ENCODE results near the gene ESPNL. TPM values are rescaled to one million over a fixed set of nuclear protein-coding genes. Genes with fewer than 3 reads are reported as not detected.

Gene ESPNL
- total and polyA plus RNA-seq, 2 donors: 0.23 to 3.5 TPM

DNA sequence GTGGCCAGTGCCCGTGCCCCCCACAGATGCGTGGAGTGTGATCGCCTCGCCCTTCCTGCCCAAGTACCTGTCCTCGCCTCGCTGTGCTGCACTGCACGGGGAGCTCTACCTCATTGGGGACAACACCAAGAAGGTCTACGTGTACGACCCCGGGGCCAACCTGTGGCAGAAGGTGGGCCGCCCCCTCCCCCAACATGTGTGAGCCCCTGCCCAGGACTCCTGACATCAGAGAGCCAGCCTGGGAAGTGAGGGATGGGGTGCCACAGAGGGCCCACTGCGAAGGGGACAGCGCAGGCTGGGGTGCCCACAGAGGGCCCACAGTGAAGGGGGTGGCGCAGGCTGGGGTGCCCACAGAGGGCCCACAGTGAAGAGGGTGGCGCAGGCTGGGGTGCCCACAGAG lies 48.8 kb downstream of the ESPNL start:
- Histone ChIP-seq H3K4me1 (ENCODE audit: insufficient read depth) (no peaks in the 10 kb centered on the region), H3K4me3 (ENCODE audit: low read depth, low read length) (no peak overlapping the region), H3K36me3 (ENCODE audit: insufficient read depth) (no peaks in the 10 kb centered on the region), H3K27ac (ENCODE audit: low read depth) (no peak overlapping the region)
- 96% methylated on average over 15 of the region's 15 CpGs for WGBS
- no peak for DNase-seq (ENCODE audit: extremely low spot score)

GRCh38 chr2:238149841-238150572 lies 49.9 kb downstream of the ESPNL start:
- Histone ChIP-seq H3K36me3 (ENCODE audit: insufficient read depth) (no peaks in the 10 kb centered on the region), H3K4me3 (ENCODE audit: low read depth, low read length) (no peak overlapping the region), H3K4me1 (ENCODE audit: insufficient read depth) (no peaks in the 10 kb centered on the region), H3K27ac (ENCODE audit: low read depth) (no peak overlapping the region)
- WGBS: 86% methylated on average over 14 of the region's 14 CpGs
- DNase-seq (ENCODE audit: extremely low spot score): no peak

DNA sequence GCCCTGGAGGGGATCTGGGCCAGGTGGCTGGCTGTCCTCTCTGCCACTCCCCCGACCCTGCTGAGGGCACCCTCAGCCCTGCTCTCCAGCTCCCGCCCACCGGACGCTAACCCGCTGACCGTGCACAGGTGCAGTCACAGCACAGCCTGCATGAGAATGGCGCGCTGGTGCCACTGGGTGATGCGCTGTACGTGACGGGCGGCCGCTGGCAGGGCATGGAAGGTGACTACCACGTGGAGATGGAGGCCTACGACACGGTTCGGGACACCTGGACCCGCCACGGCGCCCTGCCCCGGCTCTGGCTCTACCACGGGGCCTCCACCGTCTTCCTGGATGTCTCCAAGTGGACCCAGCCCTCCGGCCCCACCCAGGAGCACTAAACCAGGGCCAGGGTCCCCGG lies 50.5 kb downstream of the ESPNL start:
- WGBS: 94% methylated on average over 25 of the region's 25 CpGs

DNA sequence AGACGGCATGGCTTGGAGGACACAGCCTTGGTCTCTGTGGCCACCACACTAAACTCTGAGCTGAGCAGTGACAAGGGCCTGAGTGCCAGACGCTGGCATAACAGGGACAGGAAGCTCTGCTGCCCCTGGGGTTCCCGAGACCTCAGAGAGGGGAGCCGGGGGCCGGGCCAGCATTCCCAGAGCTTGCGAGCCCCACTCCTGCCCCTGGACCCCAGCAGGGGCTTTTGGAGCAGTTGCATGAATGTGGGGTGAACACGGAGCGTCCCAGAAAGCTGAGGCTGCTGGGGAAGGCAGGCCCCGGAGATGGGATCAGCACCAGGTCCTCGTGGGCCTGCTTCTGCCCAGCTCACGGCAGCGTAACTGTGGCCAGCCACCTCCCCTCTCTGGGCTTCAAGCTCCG lies 51.1 kb downstream of the ESPNL start:
- Histone ChIP-seq H3K4me3 (ENCODE audit: low read depth, low read length) (no peak overlapping the region), H3K36me3 (ENCODE audit: insufficient read depth) (no peaks in the 10 kb centered on the region), H3K27ac (ENCODE audit: low read depth) (no peak overlapping the region), H3K4me1 (ENCODE audit: insufficient read depth) (no peaks in the 10 kb centered on the region)
- 91% methylated on average over 13 of the region's 13 CpGs for WGBS
- no peak for DNase-seq (ENCODE audit: extremely low spot score)

More for the DNA sequence above, 50.5 kb downstream of the ESPNL start:
- no peak overlapping the region for H3K4me3 ChIP-seq (ENCODE audit: low read depth, low read length)
- H3K4me1 ChIP-seq (ENCODE audit: insufficient read depth): no peaks in the 10 kb centered on the region
- H3K36me3 ChIP-seq (ENCODE audit: insufficient read depth): no peaks in the 10 kb centered on the region
- no peak overlapping the region for H3K27ac ChIP-seq (ENCODE audit: low read depth)
- DNase-seq (ENCODE audit: extremely low spot score): no peak

DNA sequence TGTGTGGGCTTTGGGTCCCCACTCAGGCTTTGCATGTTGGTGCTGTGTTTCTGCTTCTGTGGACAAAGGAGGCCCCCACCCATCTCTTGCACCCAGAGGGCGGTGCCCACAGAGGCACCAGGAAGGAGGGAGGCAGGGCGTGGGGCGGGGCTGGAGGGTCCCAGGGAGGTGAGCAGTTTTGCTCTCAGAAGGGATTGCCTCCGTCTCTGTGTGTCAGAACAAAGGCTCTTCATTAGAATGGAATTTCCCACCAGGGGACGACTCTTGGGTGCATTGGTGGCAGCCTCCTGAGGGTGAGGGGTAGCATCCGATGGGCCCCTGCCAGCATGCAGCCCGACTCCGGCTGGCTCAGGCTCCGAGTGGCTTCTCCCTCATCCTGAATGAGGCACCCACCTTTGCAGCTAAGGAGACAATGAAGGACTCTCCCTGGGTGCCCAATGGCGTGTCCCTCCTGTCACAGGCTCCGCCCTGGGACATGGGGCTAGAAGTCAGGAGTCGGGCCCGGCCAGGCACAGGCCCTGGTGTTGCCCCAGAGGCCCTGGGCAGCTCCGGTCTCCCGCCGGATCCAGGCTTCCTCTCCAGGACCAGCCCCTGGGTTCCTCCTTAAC lies 51.6 kb downstream of the ESPNL start:
- DNase-seq (ENCODE audit: extremely low spot score): no peak
- Histone ChIP-seq H3K4me3 (ENCODE audit: low read depth, low read length) (no peak overlapping the region), H3K4me1 (ENCODE audit: insufficient read depth) (no peaks in the 10 kb centered on the region), H3K27ac (ENCODE audit: low read depth) (no peak overlapping the region), H3K36me3 (ENCODE audit: insufficient read depth) (no peaks in the 10 kb centered on the region)
- 89% methylated on average over 16 of the region's 16 CpGs for WGBS

GRCh38 chr2:238152771-238153688 lies 52.9 kb downstream of the ESPNL start:
- Histone ChIP-seq H3K4me1 (ENCODE audit: insufficient read depth) (no peaks in the 10 kb centered on the region), H3K27ac (ENCODE audit: low read depth) (no peak overlapping the region), H3K4me3 (ENCODE audit: low read depth, low read length) (no peak overlapping the region), H3K36me3 (ENCODE audit: insufficient read depth) (no peaks in the 10 kb centered on the region)
- WGBS: 74% methylated on average over 22 of the region's 22 CpGs
- no peak for DNase-seq (ENCODE audit: extremely low spot score)

- no peaks in the 10 kb centered on the region for H3K4me1 ChIP-seq (ENCODE audit: insufficient read depth)
- no peak overlapping the region for H3K27ac ChIP-seq (ENCODE audit: low read depth)
- H3K36me3 ChIP-seq (ENCODE audit: insufficient read depth): no peaks in the 10 kb centered on the region
- WGBS: 94% methylated on average over 10 of the region's 10 CpGs
- no peak overlapping the region for H3K4me3 ChIP-seq (ENCODE audit: low read depth, low read length)
- no peak for DNase-seq (ENCODE audit: extremely low spot score)
Measured at GRCh38 chr2:238154570-238154969, 54.4 kb downstream of the ESPNL start.

DNA sequence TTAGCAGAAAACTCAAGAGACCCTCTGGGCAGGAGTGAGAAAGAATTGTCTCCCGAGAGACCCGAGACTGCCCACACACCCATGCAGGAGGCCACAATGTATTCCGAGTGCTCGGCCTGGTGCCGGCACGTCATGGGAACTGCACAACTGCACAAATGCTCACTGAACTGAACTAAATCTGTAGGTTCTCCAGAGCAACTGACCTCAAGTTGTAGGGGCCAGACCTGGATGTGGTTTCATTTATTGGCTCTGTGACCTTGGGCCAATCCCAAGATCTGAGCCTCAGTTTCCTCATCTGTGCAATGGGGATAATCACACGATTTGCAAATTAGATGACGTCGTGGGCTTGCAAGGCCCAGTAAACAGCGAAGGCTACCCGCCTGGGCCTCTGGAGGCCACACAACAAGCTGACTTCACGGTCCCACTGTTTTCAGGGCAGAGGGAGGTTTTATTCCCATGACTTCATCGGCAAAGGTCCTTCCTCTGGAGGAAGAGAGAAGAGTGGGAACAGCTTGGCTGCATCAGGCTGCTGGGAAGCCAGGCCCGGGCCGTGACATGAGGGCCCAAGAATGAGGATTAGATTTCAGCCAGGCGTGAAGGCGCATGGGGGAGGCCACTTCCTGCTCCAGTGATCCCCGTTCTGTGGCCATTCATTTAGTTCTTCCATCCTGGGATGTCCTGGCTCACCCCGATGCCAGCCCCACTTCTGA lies 55.1 kb downstream of the ESPNL start:
- Histone ChIP-seq H3K27ac (ENCODE audit: low read depth) (no peak overlapping the region), H3K4me1 (ENCODE audit: insufficient read depth) (no peaks in the 10 kb centered on the region), H3K36me3 (ENCODE audit: insufficient read depth) (no peaks in the 10 kb centered on the region), H3K4me3 (ENCODE audit: low read depth, low read length) (no peak overlapping the region)
- WGBS: 70% methylated on average over 19 of the region's 19 CpGs
- DNase-seq (ENCODE audit: extremely low spot score): no peak

- H3K4me1 ChIP-seq (ENCODE audit: insufficient read depth): no peaks in the 10 kb centered on the region
- H3K4me3 ChIP-seq (ENCODE audit: low read depth, low read length): no peak overlapping the region
- H3K27ac ChIP-seq (ENCODE audit: low read depth): no peak overlapping the region
Measured at GRCh38 chr2:238155761-238156694, 55.9 kb downstream of the ESPNL start.

DNA sequence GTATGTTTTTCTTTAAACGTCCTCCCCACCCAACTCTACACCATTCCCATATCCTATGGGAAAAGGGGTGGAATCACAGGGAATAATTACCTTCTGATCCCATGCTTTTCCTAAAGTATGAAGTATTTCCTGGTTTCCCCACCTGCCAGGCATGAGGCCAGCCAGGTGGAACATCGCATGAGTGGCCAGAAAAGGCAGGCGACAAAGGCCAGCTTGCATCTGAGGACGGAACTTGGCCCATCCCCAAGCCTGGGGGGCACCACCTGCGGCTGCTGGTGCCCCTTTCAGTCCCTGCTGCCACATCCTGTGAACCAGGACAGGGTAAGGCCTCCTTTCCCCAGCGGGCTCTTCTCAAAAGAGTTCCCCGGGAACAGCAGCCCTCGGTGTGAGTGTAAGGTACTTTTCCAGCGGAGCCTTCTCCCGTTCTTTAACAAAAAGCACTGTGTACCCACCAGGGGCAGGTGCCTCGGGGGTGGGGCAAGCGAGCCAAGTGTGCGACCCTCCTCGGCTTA lies 57.4 kb downstream of the ESPNL start:
- Histone ChIP-seq H3K27ac (ENCODE audit: low read depth) (no peak overlapping the region), H3K4me1 (ENCODE audit: insufficient read depth) (no peaks in the 10 kb centered on the region), H3K36me3 (ENCODE audit: insufficient read depth) (no peaks in the 10 kb centered on the region), H3K4me3 (ENCODE audit: low read depth, low read length) (no peak overlapping the region)
- 82% methylated on average over 14 of the region's 14 CpGs for whole genome bisulfite sequencing
- no peak for DNase-seq (ENCODE audit: extremely low spot score)

More at GRCh38 chr2:238155761-238156694, 55.9 kb downstream of the ESPNL start:
- WGBS: 81% methylated on average over 18 of the region's 18 CpGs
- no peak for DNase-seq (ENCODE audit: extremely low spot score)
- no peaks in the 10 kb centered on the region for H3K36me3 ChIP-seq (ENCODE audit: insufficient read depth)

DNA sequence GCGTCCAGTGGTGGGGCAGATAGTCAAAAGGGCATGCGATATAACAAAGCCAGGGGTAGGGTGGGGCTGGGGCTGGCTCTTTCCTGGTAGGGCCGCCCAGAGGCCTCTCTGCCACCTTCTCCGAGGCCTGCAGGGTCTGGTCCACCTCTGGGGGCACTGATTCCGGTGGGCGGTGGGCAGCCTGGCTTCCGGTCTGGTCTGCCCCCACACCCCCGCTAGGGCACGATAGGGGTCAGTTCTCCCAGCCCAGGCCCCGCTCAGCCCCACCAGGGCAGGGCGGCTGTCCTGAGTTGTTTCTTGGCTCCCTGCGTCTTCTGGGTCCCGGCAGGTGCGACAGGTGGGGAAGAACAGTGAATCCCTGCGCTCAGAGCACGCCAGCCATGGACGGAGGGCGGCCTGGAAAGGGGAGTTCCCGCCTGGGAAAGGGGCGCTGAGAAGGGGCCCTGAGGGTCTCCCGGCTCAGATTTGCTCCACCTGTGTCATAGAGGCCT lies 57.9 kb downstream of the ESPNL start:
- no peak for DNase-seq (ENCODE audit: extremely low spot score)
- Histone ChIP-seq H3K4me3 (ENCODE audit: low read depth, low read length) (no peak overlapping the region), H3K36me3 (ENCODE audit: insufficient read depth) (no peaks in the 10 kb centered on the region), H3K4me1 (ENCODE audit: insufficient read depth) (no peaks in the 10 kb centered on the region), H3K27ac (ENCODE audit: low read depth) (no peak overlapping the region)
- 61% methylated on average over 21 of the region's 21 CpGs for WGBS

DNA sequence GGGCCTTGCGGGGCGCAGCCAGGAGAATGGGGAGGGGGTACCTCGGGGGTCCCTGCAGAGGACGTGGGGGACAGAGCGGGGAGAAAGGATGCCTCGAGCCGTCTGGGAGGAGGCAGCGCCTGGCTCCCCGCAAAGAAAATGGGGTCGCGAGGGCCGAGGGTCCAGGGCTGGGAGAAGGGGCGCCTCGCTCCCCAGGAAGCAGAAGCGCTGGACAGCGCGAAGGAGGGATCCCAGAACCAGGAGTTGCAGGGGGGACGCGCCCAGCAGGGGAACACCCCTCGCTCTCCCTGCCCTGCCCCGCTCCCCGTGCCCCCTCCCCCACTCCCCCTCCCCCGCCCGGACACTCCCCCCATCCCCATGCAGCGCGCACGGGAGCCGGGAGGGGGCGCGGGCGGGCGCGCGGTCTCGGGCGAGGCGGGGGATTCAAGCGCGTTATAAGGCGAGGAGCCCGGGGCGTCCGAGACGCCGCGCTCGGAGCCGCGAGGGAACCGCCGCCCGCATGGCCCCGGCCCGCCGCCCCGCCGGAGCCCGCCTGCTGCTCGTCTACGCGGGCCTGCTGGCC lies 58.5 kb downstream of the ESPNL start, which contains the start of gene ERFE:
TSS of gene ERFE (plus strand) at position 462 of the 562 bp plus-strand sequence. CDS start at position 500, 38 bp downstream.
- H3K36me3 ChIP-seq (ENCODE audit: insufficient read depth): no peaks in the 10 kb centered on the region
- WGBS: 7% methylated on average over 53 of the region's 61 CpGs
- H3K4me3 ChIP-seq (ENCODE audit: low read depth, low read length): peak within 1 kb of the TSS; percentile 35
- no peak within 1 kb of the TSS for H3K27ac ChIP-seq (ENCODE audit: low read depth)
- DNase-seq (ENCODE audit: extremely low spot score): no peak
- H3K4me1 ChIP-seq (ENCODE audit: insufficient read depth): no peaks in the 10 kb centered on the region
